HCT116 (cell line): Measurements from ENCODE around the gene IL12B. TPM values are rescaled to one million over a fixed set of nuclear protein-coding genes. Genes with fewer than 3 reads are reported as not detected.

Source experiments
- ATAC-seq: fragments of 200-7000 bp; cut with Tn5 transposase; 2 replicates; pipeline ENCODE4 v1.9.1; 2020; ENCODE audit warnings: mild to moderate bottlenecking, moderate library complexity
- BruUV-seq: library from RNA; stranded (reverse); fragments of 400-500 nt; replicated peaks from 2 replicates; lab custom pipeline; 2021; lab: Mats Ljungman, UMichigan
- CTCF ChIA-PET: fragments of 300-600 bp; sonication (Branson Sonifier 250); formaldehyde crosslinking; loops from one replicate; lab custom pipeline; 2021; ENCODE audit warnings: antibody characterized with exemption; lab: Charles Lee
- POLR2A ChIA-PET: fragments of 300-600, 350-600 bp; sonication (Branson Sonifier 250); formaldehyde crosslinking; loops from one replicate; lab custom pipeline; 2021; ENCODE audit warnings: antibody characterized with exemption; lab: Charles Lee
- RAD21 ChIA-PET, 2 experiments: fragments of 300-600 bp; sonication (Branson Sonifier 250); formaldehyde crosslinking; loops; one replicate each; lab custom pipeline; 2023; ENCODE audit warnings: low total read pairs in 2 of 2; ENCODE audit not compliant: uncharacterized antibody in 2 of 2, unreplicated experiment in 2 of 2, low non-redundant PET in 1 of 2; lab: Charles Lee
- DNase-seq: peaks from one replicate; pipeline ENCODE4 v3.0.0-alpha.2; 2010; ENCODE audit warnings: low read depth, low spot score
- H2AFZ ChIP-seq: fragments of 200-600 bp; shearing (Covaris generic), sonication (generic); 2 replicates; pipeline ENCODE4 v1.6.1; 2017; ENCODE audit warnings: low read depth, mixed run types, mixed read lengths, antibody characterized with exemption, low read length; ENCODE audit not compliant: poor library complexity, severe bottlenecking
- H3K27ac ChIP-seq: 2 replicates; pipeline ENCODE4 v1.5.1; 2012; ENCODE audit warnings: low read depth, low read length
- H3K27me3 ChIP-seq: fragments of 200-600 bp; sonication (generic); 2 replicates; pipeline ENCODE4 v1.6.1; 2016; ENCODE audit warnings: mixed run types, low read length, mixed read lengths; ENCODE audit not compliant: insufficient read depth
- H3K36me3 ChIP-seq, 2 experiments: fragments of 200-500 bp in 1 of 2; fragments of 200-600 bp in 1 of 2; sonication (Bioruptor generic) in 1 of 2; sonication (generic) in 1 of 2; 2 replicates each; pipeline versions ENCODE4 v1.5.1 to v1.6.1; 2014 to 2016; ENCODE audit warnings: low read length in 2 of 2, inconsistent platforms in 1 of 2, mixed read lengths in 1 of 2, mixed run types in 1 of 2; ENCODE audit not compliant: insufficient read depth in 2 of 2, control insufficient read depth in 1 of 2
- H3K4me1 ChIP-seq, 2 experiments: fragments of 200-600 bp in 1 of 2; sonication (generic) in 1 of 2; 2 replicates each; pipeline versions ENCODE4 v1.5.1 to v1.6.1; 2012 to 2017; ENCODE audit warnings: low read length in 2 of 2, inconsistent platforms in 1 of 2, mild to moderate bottlenecking in 1 of 2, mixed read lengths in 1 of 2, mixed run types in 1 of 2, moderate library complexity in 1 of 2; ENCODE audit not compliant: insufficient read depth in 2 of 2, control insufficient read depth in 1 of 2
- H3K4me2 ChIP-seq: fragments of 200-600 bp; sonication (generic); 2 replicates; pipeline ENCODE4 v1.6.1; 2017; ENCODE audit warnings: mixed run types, low read length, mixed read lengths
- H3K4me3 ChIP-seq, 2 experiments: fragments of 200-600 bp in 1 of 2; sonication (generic) in 1 of 2; replicated peaks in 1 of 2; 2 replicates each; pipeline ENCODE4 v1.5.1; 2011 to 2016; ENCODE audit warnings: low read length in 2 of 2, control low read depth in 1 of 2, low read depth in 1 of 2, mild to moderate bottlenecking in 1 of 2, mixed read lengths in 1 of 2, mixed run types in 1 of 2
- H3K79me2 ChIP-seq: fragments of 200-600 bp; sonication (generic); 2 replicates; pipeline ENCODE4 v1.6.1; 2017; ENCODE audit warnings: mild to moderate bottlenecking, mixed run types, low read length, moderate library complexity, mixed read lengths; ENCODE audit not compliant: insufficient read depth
- H3K9ac ChIP-seq: fragments of 200-600 bp; sonication (generic); 2 replicates; pipeline ENCODE4 v1.6.1; 2016; ENCODE audit warnings: low read length, mixed read lengths
- H3K9me2 ChIP-seq: fragments of 200-600 bp; sonication (generic), shearing (Covaris generic); 2 replicates; pipeline ENCODE4 v1.6.1; 2017; ENCODE audit warnings: mixed run types, mild to moderate bottlenecking, moderate library complexity; ENCODE audit not compliant: insufficient read depth
- H3K9me3 ChIP-seq, 2 experiments: fragments of 200-500 bp in 1 of 2; fragments of 200-600 bp in 1 of 2; sonication (Bioruptor generic) in 1 of 2; sonication (generic) in 1 of 2; 2 replicates each; pipeline ENCODE4 v1.6.1; 2014 to 2017; ENCODE audit warnings: low read length in 2 of 2, mixed read lengths in 2 of 2, inconsistent platforms in 1 of 2, low read depth in 1 of 2, mild to moderate bottlenecking in 1 of 2, mixed run types in 1 of 2, moderate library complexity in 1 of 2; ENCODE audit not compliant: control insufficient read depth in 1 of 2, insufficient read depth in 1 of 2
- H4K20me1 ChIP-seq: fragments of 200-600 bp; sonication (generic), shearing (Covaris generic); 2 replicates; pipeline ENCODE4 v1.6.1; 2017; ENCODE audit warnings: mixed run types, mild to moderate bottlenecking, moderate library complexity; ENCODE audit not compliant: insufficient read depth
- EZH2 ChIP-seq: fragments of 200-600 bp; sonication (generic); IDR thresholded peaks from 2 replicates; pipeline ENCODE4 v1.6.1; 2017; ENCODE audit warnings: antibody characterized with exemption, mixed run types
- FOSL1 ChIP-seq: IDR thresholded peaks from 2 replicates; pipeline ENCODE4 v1.6.1; 2012; ENCODE audit warnings: low read depth
- JUND ChIP-seq: IDR thresholded peaks from 2 replicates; pipeline ENCODE4 v1.6.1; 2012
- SIN3A ChIP-seq: IDR thresholded peaks from 2 replicates; pipeline ENCODE4 v1.6.1; 2012; ENCODE audit warnings: low read depth
- YY1 ChIP-seq: IDR thresholded peaks from 2 replicates; pipeline ENCODE4 v1.6.1; 2011; ENCODE audit warnings: low read length, low read depth, moderate library complexity, mild to moderate bottlenecking; ENCODE audit not compliant: insufficient replicate concordance; ENCODE audit errors: extremely low read depth
- ZNF274 ChIP-seq: fragments of 200-500 bp; sonication (Bioruptor generic); IDR thresholded peaks from 2 replicates; pipeline ENCODE4 v1.6.1; 2014; ENCODE audit warnings: mild to moderate bottlenecking, low read depth, low read length, inconsistent platforms
- intact Hi-C: fragments of 100-400 bp; cut with micrococcal nuclease; formaldehyde crosslinking; loops from 2 replicates; pipeline ENCODE4 v1.10.0; 2022
- total RNA-seq: library from RNA; stranded (reverse); gene quantifications from one replicate; pipeline ENCODE4 v1.2.1, GENCODE V29; 2021; ENCODE audit not compliant: unreplicated experiment
- TF ChIP-seq, protein P1 (sequence below): IDR thresholded peaks from 2 replicates; pipeline ENCODE4 v1.6.1; 2012; ENCODE audit warnings: low read depth
- TF ChIP-seq, protein P2 (sequence below): IDR thresholded peaks from 2 replicates; pipeline ENCODE4 v1.6.1; 2011; ENCODE audit warnings: mild to moderate bottlenecking, low read length, moderate library complexity; ENCODE audit not compliant: insufficient replicate concordance; ENCODE audit errors: extremely low read depth

The IL12B gene
- total RNA-seq, 1 experiment from 2014 or later = not detected

DNA sequence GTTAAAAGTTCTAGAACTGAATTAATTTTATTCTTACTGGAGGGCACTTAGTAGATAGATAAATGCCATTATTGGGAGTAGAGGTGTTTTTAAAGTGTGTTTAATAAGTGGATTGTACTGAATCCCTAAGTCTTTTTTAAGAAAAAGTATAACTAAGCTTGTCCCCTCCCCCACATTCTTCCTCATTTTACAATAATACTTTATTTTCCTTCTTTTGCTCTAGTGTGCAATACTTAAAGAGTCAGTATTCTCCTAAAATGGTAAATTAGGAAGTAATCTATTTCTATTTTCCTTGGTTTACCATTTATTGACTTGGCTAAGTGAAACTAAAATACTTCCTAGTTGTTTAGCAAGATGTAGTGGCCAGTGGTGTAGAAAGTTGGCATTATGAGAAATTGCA is 55.6 kb downstream of the IL12B start:
- DNase-seq (no peak), ATAC-seq (no peak)
- BruUV-seq = no TSS peak
- no peaks in the 10 kb centered on the region for H4K20me1 ChIP-seq
- TF ChIP-seq, protein P1, sequence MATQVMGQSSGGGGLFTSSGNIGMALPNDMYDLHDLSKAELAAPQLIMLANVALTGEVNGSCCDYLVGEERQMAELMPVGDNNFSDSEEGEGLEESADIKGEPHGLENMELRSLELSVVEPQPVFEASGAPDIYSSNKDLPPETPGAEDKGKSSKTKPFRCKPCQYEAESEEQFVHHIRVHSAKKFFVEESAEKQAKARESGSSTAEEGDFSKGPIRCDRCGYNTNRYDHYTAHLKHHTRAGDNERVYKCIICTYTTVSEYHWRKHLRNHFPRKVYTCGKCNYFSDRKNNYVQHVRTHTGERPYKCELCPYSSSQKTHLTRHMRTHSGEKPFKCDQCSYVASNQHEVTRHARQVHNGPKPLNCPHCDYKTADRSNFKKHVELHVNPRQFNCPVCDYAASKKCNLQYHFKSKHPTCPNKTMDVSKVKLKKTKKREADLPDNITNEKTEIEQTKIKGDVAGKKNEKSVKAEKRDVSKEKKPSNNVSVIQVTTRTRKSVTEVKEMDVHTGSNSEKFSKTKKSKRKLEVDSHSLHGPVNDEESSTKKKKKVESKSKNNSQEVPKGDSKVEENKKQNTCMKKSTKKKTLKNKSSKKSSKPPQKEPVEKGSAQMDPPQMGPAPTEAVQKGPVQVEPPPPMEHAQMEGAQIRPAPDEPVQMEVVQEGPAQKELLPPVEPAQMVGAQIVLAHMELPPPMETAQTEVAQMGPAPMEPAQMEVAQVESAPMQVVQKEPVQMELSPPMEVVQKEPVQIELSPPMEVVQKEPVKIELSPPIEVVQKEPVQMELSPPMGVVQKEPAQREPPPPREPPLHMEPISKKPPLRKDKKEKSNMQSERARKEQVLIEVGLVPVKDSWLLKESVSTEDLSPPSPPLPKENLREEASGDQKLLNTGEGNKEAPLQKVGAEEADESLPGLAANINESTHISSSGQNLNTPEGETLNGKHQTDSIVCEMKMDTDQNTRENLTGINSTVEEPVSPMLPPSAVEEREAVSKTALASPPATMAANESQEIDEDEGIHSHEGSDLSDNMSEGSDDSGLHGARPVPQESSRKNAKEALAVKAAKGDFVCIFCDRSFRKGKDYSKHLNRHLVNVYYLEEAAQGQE = no peak
- TF ChIP-seq EZH2 = no peak
- no peak for TF ChIP-seq SIN3A
- TF ChIP-seq YY1 = no peak
- TF ChIP-seq, protein P2, sequence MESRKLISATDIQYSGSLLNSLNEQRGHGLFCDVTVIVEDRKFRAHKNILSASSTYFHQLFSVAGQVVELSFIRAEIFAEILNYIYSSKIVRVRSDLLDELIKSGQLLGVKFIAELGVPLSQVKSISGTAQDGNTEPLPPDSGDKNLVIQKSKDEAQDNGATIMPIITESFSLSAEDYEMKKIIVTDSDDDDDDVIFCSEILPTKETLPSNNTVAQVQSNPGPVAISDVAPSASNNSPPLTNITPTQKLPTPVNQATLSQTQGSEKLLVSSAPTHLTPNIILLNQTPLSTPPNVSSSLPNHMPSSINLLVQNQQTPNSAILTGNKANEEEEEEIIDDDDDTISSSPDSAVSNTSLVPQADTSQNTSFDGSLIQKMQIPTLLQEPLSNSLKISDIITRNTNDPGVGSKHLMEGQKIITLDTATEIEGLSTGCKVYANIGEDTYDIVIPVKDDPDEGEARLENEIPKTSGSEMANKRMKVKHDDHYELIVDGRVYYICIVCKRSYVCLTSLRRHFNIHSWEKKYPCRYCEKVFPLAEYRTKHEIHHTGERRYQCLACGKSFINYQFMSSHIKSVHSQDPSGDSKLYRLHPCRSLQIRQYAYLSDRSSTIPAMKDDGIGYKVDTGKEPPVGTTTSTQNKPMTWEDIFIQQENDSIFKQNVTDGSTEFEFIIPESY = no peak
- no peak for TF ChIP-seq FOSL1
- TF ChIP-seq JUND = no peak
- TF ChIP-seq ZNF274 = no peak
- no peak overlapping the region for H3K4me3 ChIP-seq
- H3K4me2 ChIP-seq = no peak overlapping the region
- H3K9ac ChIP-seq = no peak overlapping the region
- peaks cover 28 to 33% of the 10 kb centered on the region in 2 experiments; a peak in 3 of 4 replicates for H3K36me3 ChIP-seq
- H3K9me3 ChIP-seq = no peaks in the 10 kb centered on the region
- H3K9me2 ChIP-seq = no peaks in the 10 kb centered on the region
- no peak overlapping the region for H3K27ac ChIP-seq
- ChIA-PET CTCF (interaction anchor here (0.9 kb wide), 1 partner anchor 118 kb away, joined by 4 read pairs; no protein-coding TSS in a partner anchor), RAD21 (no interaction called here), POLR2A (no interaction called here)
- H3K4me1 ChIP-seq = no peaks in the 10 kb centered on the region
- no peak overlapping the region for H2AFZ ChIP-seq
- H3K27me3 ChIP-seq = no peaks in the 10 kb centered on the region
- intact Hi-C loops = loop anchor here (5.0 kb wide), 1 partner anchor 112 kb away; no protein-coding TSS in a partner anchor
- no peaks in the 10 kb centered on the region for H3K79me2 ChIP-seq
